Epithelial cell of prostate (primary cell): ENCODE measurements around the gene ARL4D.
"Not testable (repeated sequence)": the region's sequence is repeated elsewhere in the genome, so short reads cannot be mapped to it uniquely, and the experiment has no call there.

Experiments
- DNase-seq: peaks from one replicate; pipeline ENCODE4 v3.0.0-alpha.2; 2011; ENCODE audit warnings: low read depth, low spot score
- H3K27ac ChIP-seq: fragments of 450-650 bp; 2 replicates; pipeline ENCODE4 v1.5.1; 2017; ENCODE audit warnings: mild to moderate bottlenecking

The ARL4D gene

DNA sequence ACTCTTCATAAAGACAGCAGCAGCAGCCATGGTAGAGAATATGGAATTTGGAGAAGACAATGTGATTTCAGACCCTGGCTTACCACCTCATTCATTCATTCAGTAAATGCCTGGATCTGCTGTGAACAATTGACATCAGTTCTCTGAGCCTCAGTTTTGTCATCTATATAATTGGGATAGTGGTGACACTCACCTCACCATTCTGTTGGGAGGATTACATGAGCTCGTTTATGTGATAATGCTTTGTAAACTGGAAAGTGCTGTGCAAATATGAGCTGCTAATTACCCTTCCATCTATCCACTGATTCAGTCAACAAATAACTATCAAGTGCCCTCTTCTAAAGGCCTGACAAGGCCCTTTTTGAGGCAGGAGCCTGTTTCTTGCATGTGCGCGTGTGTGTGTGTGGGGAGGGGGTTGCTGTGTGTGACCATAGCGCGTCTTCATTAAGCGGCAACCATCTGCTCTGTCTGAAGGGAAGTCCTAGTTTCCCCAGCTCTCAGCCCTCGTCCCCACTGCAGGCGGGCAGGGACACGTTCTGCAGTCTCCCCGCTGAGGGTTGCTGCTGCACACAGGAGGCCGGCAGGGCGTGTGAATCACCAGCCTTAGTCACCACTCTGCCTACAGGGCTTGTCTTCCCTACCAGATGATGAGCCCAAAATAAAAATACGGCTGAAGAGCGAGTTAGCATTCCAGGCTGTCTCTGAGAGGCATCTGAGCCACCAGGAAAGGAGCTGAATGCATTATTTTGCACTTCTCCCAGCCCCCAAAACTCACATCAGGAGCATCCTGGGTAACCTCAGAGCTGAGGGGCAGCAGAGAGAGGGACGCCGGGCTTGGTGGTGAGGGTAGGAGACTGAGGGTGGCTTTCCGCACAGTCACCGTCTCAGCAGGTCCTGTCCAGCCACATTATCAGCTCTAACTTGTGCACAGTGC, 19.9 kb downstream of the ARL4D start:
- H3K27ac ChIP-seq, result peak overlapping the region; percentile 77
- DNase-seq, result peak; percentile 80

- peak overlapping the region; percentile 77 for H3K27ac ChIP-seq
- not testable (repeated sequence) for DNase-seq
Observed at GRCh38 chr17:43419375-43419882, 20.6 kb downstream of the ARL4D start.

- H3K27ac ChIP-seq, result no peak overlapping the region
- no peak for DNase-seq
Observed at GRCh38 chr17:43423777-43424455, 25.1 kb downstream of the ARL4D start.

GRCh38 chr17:43427362-43428043, 28.7 kb downstream of the ARL4D start:
- H3K27ac ChIP-seq, result no peak overlapping the region
- no peak for DNase-seq

- DNase-seq, result no peak
- no peak overlapping the region for H3K27ac ChIP-seq
Observed at GRCh38 chr17:43428524-43428923, 29.7 kb downstream of the ARL4D start.

DNA sequence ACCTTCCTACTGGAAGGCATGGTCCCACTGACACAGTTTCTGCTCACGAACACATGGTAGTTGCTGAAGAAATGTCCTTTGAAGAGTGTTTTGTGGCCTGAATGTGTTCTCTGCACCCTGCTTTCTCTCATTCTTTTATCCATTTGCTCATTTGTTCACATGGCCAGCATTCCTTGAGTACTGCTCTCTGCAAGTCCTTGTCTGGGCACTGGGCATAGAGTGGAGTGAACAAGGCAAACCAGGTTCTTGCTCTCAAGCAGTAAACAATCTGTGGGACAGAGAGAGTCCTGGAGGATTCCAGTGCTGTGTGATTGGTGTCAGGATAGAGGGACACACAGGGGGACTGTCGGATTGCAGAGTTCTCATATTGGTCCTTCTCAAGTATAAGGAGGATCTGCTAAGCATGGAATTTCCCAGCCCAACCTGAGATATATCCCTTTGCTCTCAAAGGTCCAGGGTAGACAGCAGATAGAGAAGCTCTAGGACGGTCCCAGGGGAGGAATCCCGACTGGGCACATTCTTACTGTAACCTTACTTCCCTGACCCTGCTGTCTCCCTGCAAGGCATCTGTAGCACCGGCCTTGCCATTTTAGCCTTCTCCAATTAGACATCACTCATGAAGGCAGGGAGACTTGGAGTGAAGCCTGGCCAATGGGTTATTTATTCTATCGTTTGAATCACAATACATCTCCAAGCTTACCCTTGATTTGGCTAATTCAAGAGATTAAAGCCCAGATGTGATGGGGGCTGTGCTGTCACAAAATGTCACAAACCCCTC, 32.3 kb downstream of the ARL4D start:
- H3K27ac ChIP-seq, result no peak overlapping the region
- no peak for DNase-seq

DNA sequence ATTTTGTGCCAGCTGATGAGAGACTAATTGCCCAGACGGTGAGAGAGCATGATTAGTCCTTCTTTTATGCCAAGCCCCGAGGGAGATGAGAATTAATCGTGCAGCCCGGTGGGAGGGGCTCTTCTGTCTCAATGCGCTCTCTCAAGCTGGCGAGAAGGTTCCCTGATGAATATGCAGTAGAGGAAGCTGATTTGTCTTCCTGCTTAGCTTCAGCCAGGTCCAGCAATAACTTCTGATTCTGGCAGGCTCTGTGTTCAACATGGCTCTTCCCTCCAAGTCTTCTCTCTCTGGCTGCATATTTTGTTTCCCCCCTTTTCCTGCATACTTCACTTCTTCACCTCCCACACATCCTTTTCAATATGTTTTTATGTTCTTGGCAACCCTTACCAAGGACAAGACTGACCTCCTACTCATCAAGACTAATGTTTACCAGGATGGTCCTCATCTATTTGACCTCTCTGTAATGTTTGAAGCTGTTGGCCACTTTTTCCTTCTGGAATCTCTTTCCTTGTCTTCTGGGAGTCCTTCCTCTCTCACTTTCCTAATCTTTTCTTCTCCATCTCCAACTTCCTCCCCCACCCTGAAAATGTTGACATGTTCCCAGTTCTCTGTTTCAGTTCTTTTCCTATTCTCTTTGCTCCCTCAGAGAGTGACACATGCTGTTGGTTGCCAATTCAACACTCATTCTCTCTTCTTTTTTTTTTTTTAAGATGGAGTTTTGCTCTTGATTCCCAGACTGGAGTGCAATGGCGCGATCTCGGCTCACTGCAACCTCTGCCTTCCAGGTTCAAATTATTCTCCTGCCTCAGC, 33.1 kb downstream of the ARL4D start:
- no peak overlapping the region for H3K27ac ChIP-seq
- no peak for DNase-seq

- no peak overlapping the region for H3K27ac ChIP-seq
- DNase-seq, result no peak
Observed at GRCh38 chr17:43434902-43435319, 36.1 kb downstream of the ARL4D start.

DNA sequence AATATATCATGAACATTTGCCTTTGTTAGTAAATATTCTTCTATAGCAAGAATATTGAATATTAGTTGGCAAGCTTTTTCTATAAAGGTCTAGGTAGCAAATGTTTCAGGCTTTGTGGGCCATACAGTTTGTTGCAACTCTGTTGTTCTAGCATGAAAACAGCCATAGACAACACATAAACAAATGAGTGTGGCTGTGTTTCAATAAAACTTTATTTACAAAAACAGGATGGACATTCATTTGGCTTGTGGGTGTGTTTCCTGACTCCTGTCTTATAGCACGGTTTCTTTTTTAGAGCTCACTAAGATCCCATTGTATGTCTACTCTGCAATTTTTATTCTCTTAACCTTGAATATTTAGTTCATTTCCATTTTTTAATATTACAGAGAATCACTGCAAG, 39.0 kb downstream of the ARL4D start:
- no peak for DNase-seq
- no peak overlapping the region for H3K27ac ChIP-seq

DNA sequence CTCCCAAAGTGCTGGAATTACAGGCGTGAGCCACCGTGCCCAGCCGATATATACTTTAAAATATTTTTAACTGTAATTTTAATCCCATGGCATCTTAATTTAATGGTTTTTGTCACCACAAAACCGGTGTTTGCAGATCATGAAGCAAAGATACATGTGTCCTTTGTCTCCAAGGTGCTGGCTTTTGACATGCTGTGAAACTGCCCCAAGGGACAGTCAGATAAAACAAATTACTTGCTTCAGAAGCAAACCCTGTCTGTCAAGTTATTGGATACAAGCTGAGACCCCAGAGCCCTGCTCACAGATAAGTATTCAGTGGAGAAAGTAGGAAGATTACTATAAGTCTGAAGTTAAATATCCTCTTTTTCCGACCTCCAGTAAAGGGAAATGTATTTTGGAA, 39.8 kb downstream of the ARL4D start:
- no peak for DNase-seq
- H3K27ac ChIP-seq, result no peak overlapping the region

DNA sequence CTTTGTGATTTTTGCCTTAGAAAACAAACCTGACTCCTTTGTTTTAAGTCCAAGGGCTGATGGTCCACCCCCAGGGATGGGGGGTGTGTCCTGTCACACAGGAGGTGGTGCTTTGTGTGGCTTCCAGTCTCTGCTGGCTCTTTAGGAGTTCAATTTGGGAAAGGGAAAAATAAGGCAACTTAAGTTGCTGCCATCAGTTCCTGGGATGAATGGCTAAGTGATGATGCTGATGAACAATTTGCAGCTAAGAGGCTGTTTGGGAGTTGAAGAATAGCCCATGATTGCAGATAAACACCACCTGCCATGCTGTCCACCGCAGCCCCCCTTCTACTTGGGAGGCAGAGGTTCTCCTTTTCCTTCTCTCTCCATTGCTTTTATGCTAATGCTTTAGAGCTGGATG, 40.2 kb downstream of the ARL4D start:
- no peak for DNase-seq
- H3K27ac ChIP-seq, result no peak overlapping the region

DNA sequence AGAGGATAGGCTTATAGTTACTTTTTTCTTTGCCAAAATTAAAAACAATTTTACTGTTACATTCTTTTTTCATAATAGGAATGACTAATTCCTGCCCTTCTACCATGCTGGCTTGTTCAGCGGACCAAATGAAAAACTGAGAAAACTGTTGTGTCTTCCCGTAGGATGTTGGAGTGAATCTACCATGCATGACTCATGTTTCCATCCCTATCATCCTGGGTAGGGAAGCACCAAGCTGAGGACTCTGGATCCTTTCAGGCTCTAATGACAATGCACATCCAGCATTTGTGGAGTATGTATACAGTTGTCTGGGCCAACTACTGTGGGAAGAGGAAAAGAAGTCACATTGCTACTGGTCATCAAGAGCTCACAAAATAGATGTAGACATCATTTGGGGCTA, 43.9 kb downstream of the ARL4D start:
- DNase-seq, result no peak
- peak overlapping the region; percentile 96 for H3K27ac ChIP-seq

GRCh38 chr17:43443381-43443780, 44.6 kb downstream of the ARL4D start:
- no peak for DNase-seq
- peak overlapping the region; percentile 96 for H3K27ac ChIP-seq

- DNase-seq, result no peak
- H3K27ac ChIP-seq, result peak overlapping the region; percentile 96
Observed at GRCh38 chr17:43444223-43445008, 45.6 kb downstream of the ARL4D start.

GRCh38 chr17:43445009-43445589, 46.3 kb downstream of the ARL4D start:
- H3K27ac ChIP-seq, result peak overlapping the region; percentile 96
- no peak for DNase-seq

DNA sequence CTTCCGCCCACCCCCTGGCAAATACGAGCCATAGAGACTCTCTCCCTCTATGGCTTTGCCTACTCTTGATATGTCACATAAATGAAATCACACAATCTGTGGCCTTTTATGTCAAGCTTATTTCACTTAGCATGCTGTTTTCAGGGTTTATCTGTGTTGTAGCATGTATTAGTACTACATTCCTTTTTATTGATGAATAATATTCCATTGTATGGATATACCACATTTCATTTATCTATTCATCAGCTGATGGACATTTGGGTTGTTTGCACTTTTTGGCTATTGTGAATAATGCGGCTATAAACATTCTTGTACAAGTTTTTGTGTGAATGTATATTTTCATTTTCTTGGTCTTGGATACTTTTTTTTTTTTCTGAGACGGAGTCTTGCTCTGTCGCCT, 48.0 kb downstream of the ARL4D start:
- DNase-seq, result no peak
- H3K27ac ChIP-seq, result no peak overlapping the region

DNA sequence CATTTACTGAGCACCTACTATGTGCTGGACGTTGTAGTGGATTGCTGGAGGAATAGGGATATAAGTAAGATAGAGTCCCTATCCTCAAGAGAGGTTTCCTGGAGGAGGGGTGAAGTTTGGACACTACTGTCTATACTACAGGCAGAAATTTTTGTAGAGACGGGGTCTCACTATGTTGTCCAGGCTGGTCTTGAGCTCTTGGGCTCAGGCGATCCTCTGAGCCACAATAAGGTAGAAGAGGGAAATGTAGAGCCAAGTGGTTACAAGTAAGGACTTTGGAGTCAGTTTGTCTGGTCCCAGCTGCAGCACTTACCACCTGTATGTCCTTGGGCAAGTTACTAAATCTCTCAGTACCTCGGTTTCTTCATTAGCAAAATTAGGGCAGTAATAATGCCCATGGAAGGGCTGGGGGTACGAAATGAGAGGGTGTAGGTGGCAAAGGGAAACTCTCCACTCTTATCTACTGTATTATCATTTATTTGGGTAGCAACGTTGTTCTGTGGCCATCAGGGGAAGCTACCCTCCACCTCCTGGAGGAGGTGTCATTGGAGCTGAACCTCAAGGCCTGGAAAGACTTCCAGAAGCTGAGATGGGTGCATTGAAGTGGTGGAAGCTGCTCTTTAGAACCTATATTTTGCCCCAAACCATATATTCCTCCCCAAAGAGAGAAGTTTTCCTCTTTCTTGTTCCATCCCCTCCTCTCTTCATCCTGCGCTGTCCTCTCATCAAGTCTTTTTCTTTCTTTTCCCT, 50.1 kb downstream of the ARL4D start:
- no peak for DNase-seq
- H3K27ac ChIP-seq, result peak overlapping the region; percentile 25
